RWPE2 (cell line): ENCODE results near the gene EML1.

Source experiments
- ATAC-seq: fragments of 200-7000 bp; cut with Tn5 transposase; 3 replicates; pipeline ENCODE4 v1.9.1; 2021; ENCODE audit warnings: low read depth
- DNase-seq: peaks from one replicate; pipeline ENCODE4 v3.0.0-alpha.2; 2020; ENCODE audit warnings: low spot score
- H3K27ac ChIP-seq: fragments of 450-650 bp; 2 replicates; pipeline ENCODE4 v1.5.1; 2017; ENCODE audit warnings: mild to moderate bottlenecking; ENCODE audit not compliant: poor library complexity, severe bottlenecking
- H3K27me3 ChIP-seq: fragments of 250-450 bp; sonication (Bioruptor Pico); 2 replicates; pipeline ENCODE4 v1.5.1; 2021; ENCODE audit warnings: mild to moderate bottlenecking, moderate library complexity; ENCODE audit not compliant: insufficient read depth, poor library complexity, severe bottlenecking
- H3K36me3 ChIP-seq: fragments of 250-450 bp; sonication (Bioruptor Pico); 2 replicates; pipeline ENCODE4 v1.5.1; 2020; ENCODE audit warnings: low read depth, mild to moderate bottlenecking, moderate library complexity
- H3K4me1 ChIP-seq: fragments of 250-450 bp; sonication (Bioruptor Pico); 2 replicates; pipeline ENCODE4 v1.5.1; 2021; ENCODE audit warnings: mild to moderate bottlenecking, moderate library complexity; ENCODE audit not compliant: insufficient read depth, poor library complexity, severe bottlenecking
- H3K4me3 ChIP-seq: fragments of 250-450 bp; sonication (Bioruptor Pico); 2 replicates; pipeline ENCODE4 v1.5.1; 2021; ENCODE audit warnings: mild to moderate bottlenecking, moderate library complexity; ENCODE audit not compliant: severe bottlenecking
- H3K9me3 ChIP-seq: fragments of 250-450 bp; sonication (Bioruptor Pico); 2 replicates; pipeline ENCODE4 v1.5.1; 2021; ENCODE audit warnings: mild to moderate bottlenecking, moderate library complexity; ENCODE audit not compliant: severe bottlenecking
- TF ChIP-seq, protein P1 (sequence below): fragments of 450-650 bp; IDR thresholded peaks from one replicate; pipeline ENCODE4 v1.5.1; 2017; ENCODE audit warnings: mild to moderate bottlenecking, moderate library complexity; ENCODE audit not compliant: poor library complexity, severe bottlenecking

The EML1 gene

GRCh38 chr14:99940064-99940463 is 146.9 kb downstream of the EML1 start:
- Histone ChIP-seq H3K4me3 (no peak overlapping the region), H3K9me3 (no peaks in the 10 kb centered on the region), H3K36me3 (no peaks in the 10 kb centered on the region), H3K27me3 (no peaks in the 10 kb centered on the region), H3K27ac (no peak overlapping the region), H3K4me1 (no peaks in the 10 kb centered on the region)
- no peak for ATAC-seq
- TF ChIP-seq, protein P1, sequence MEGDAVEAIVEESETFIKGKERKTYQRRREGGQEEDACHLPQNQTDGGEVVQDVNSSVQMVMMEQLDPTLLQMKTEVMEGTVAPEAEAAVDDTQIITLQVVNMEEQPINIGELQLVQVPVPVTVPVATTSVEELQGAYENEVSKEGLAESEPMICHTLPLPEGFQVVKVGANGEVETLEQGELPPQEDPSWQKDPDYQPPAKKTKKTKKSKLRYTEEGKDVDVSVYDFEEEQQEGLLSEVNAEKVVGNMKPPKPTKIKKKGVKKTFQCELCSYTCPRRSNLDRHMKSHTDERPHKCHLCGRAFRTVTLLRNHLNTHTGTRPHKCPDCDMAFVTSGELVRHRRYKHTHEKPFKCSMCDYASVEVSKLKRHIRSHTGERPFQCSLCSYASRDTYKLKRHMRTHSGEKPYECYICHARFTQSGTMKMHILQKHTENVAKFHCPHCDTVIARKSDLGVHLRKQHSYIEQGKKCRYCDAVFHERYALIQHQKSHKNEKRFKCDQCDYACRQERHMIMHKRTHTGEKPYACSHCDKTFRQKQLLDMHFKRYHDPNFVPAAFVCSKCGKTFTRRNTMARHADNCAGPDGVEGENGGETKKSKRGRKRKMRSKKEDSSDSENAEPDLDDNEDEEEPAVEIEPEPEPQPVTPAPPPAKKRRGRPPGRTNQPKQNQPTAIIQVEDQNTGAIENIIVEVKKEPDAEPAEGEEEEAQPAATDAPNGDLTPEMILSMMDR: no peak
- peak; percentile 59 for DNase-seq

DNA sequence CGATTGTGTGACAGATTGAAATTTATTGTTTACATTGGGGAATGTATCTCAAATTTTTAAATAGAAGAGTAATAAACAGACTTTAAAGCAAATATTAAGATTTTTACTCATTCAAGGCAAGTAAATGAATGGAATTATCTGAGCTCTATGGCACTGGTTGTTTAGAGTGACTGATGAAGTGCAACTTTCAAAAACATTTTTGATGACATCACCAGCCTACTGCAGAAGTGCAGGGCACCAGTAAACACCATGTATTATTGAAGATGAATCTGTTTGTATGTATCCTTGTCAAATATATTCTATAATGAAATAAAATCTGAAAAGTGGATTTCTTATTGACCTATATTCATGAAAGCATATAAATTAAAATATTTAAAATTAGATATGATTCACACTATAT is 148.0 kb downstream of the EML1 start:
- Histone ChIP-seq H3K27me3 (no peaks in the 10 kb centered on the region), H3K9me3 (no peaks in the 10 kb centered on the region), H3K4me1 (no peaks in the 10 kb centered on the region), H3K4me3 (no peak overlapping the region), H3K27ac (no peak overlapping the region), H3K36me3 (no peaks in the 10 kb centered on the region)
- ATAC-seq (no peak), DNase-seq (no peak)
- TF ChIP-seq, protein P1: no peak

DNA sequence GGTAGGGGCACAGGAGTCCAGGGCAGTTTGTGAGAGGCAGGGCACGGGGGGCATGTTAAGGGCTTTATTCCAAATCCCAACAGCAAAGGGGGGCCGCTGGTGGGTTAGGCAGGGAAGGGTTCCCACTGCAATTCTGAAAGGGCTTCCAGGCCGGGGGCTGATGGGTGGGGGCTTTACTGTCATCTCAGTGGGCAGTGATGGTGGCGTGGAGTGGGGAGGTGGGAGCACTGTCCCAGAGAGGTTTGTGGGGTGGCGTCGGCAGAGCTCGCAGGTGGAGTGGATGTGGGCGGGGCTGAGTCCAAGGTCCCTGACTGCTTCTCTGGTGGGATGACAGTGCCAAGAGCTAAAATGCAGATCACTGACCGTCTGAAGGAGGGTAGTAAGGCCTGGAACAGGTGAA is 150.4 kb downstream of the EML1 start:
- H3K27ac ChIP-seq: no peak overlapping the region
- TF ChIP-seq, protein P1: no peak
- H3K36me3 ChIP-seq: no peaks in the 10 kb centered on the region
- no peaks in the 10 kb centered on the region for H3K27me3 ChIP-seq
- ATAC-seq: no peak
- no peak for DNase-seq
- no peaks in the 10 kb centered on the region for H3K9me3 ChIP-seq
- H3K4me3 ChIP-seq: no peak overlapping the region
- no peaks in the 10 kb centered on the region for H3K4me1 ChIP-seq

DNA sequence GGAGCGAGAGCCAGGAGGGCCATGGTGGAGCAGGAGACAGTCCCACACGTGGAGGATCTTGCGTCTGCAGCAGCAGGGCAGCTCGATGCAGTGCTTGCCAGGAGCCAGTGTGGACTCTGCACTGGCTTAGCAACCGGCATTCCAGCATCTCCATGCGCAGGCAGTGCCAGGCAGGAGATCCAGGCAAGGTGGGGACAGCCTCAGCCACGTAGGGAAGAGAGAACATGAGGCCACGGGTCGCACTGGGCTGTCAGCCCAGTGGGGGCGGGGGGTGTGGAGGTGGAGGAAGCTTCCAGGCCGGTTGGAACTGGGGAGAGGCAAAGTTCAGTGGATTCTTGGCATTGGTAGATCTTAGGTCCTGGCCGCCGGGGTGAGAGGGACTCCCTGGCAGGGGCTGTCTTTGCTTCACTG is 151.0 kb downstream of the EML1 start:
- DNase-seq (peak; percentile 62), ATAC-seq (0 out of 3 replicates have a peak, but pooled peaks have one; percentile 22)
- no peaks in the 10 kb centered on the region for H3K36me3 ChIP-seq
- H3K9me3 ChIP-seq: no peaks in the 10 kb centered on the region
- no peaks in the 10 kb centered on the region for H3K4me1 ChIP-seq
- H3K27ac ChIP-seq: no peak overlapping the region
- no peaks in the 10 kb centered on the region for H3K27me3 ChIP-seq
- H3K4me3 ChIP-seq: no peak overlapping the region
- TF ChIP-seq, protein P1: no peak

- DNase-seq: peak; percentile 45
- no peak overlapping the region for H3K4me3 ChIP-seq
These were observed 152.8 kb downstream of the EML1 start for GRCh38 chr14:99945732-99946651.

More at GRCh38 chr14:99945732-99946651, 152.8 kb downstream of the EML1 start:
- Histone ChIP-seq H3K27ac (no peak overlapping the region), H3K27me3 (no peaks in the 10 kb centered on the region), H3K36me3 (no peaks in the 10 kb centered on the region), H3K9me3 (no peaks in the 10 kb centered on the region), H3K4me1 (no peaks in the 10 kb centered on the region)
- ATAC-seq: no peak
- TF ChIP-seq, protein P1: no peak
